PC-3 (cell line): Measurements from ENCODE around the gene KMT2E. TPM values are rescaled to one million over a fixed set of nuclear protein-coding genes. Genes with fewer than 3 reads are reported as not detected.

Experiments
- ATAC-seq: fragments of 200-7000 bp; cut with Tn5 transposase; 2 replicates; pipeline ENCODE4 v1.9.1; 2020; ENCODE audit warnings: mild to moderate bottlenecking, moderate library complexity
- BruUV-seq: library from RNA; stranded (reverse); fragments of 400-500 nt; replicated peaks from 2 replicates; lab custom pipeline; 2021; lab: Mats Ljungman, UMichigan
- CTCF ChIA-PET: fragments of 300-600 bp; sonication (Branson Sonifier 250); formaldehyde crosslinking; loops from one replicate; lab custom pipeline; 2022; ENCODE audit warnings: antibody characterized with exemption; lab: Charles Lee
- POLR2A ChIA-PET: fragments of 300-600 bp; sonication (Branson Sonifier 250); formaldehyde crosslinking; loops from one replicate; lab custom pipeline; 2022; ENCODE audit warnings: antibody characterized with exemption; ENCODE audit not compliant: unreplicated experiment; lab: Charles Lee
- DNase-seq: peaks from one replicate; pipeline ENCODE4 v3.0.0-alpha.2; 2015
- H2AFZ ChIP-seq: fragments of 300-600 bp; sonication (generic); 2 replicates; pipeline ENCODE4 v1.6.0; 2016; ENCODE audit warnings: antibody characterized with exemption, low read length
- H3F3A ChIP-seq: fragments of 300-600 bp; sonication (generic); one replicate; pipeline ENCODE4 v1.6.0; 2017; ENCODE audit warnings: antibody characterized with exemption, low read length, control low read depth, mild to moderate bottlenecking; ENCODE audit not compliant: unreplicated experiment
- H3K27ac ChIP-seq: fragments of 300-600 bp; sonication (generic); 2 replicates; pipeline ENCODE4 v1.5.1; 2016; ENCODE audit warnings: mild to moderate bottlenecking, low read length
- H3K27me3 ChIP-seq: fragments of 300-600 bp; sonication (generic); 2 replicates; pipeline ENCODE4 v1.6.1; 2016; ENCODE audit warnings: low read length, mixed read lengths
- H3K36me3 ChIP-seq: fragments of 300-600 bp; sonication (generic); 2 replicates; pipeline ENCODE4 v1.6.1; 2016; ENCODE audit warnings: low read depth, mixed run types, low read length, mixed read lengths
- H3K4me1 ChIP-seq: fragments of 300-600 bp; sonication (generic); 2 replicates; pipeline ENCODE4 v1.5.1; 2016; ENCODE audit warnings: low read length; ENCODE audit not compliant: insufficient read depth
- H3K4me2 ChIP-seq: fragments of 300-600 bp; sonication (generic); 2 replicates; pipeline ENCODE4 v1.6.0; 2016; ENCODE audit warnings: low read length
- H3K4me3 ChIP-seq: fragments of 300-600 bp; sonication (generic); 2 replicates; pipeline ENCODE4 v1.5.1; 2016; ENCODE audit warnings: mild to moderate bottlenecking, low read length, mixed read lengths
- H3K79me2 ChIP-seq: fragments of 300-600 bp; sonication (generic); 2 replicates; pipeline ENCODE4 v1.6.1; 2017; ENCODE audit warnings: low read length, mixed read lengths
- H3K9ac ChIP-seq: fragments of 300-600 bp; sonication (generic); 2 replicates; pipeline ENCODE4 v1.6.0; 2016; ENCODE audit warnings: mild to moderate bottlenecking, low read length
- H3K9me2 ChIP-seq: fragments of 300-600 bp; sonication (generic); replicated peaks from 2 replicates; pipeline ENCODE4 v1.6.1; 2016; ENCODE audit warnings: mixed run types, low read length, mixed read lengths
- H3K9me3 ChIP-seq: fragments of 300-600 bp; sonication (generic); 2 replicates; pipeline ENCODE4 v1.6.1; 2016; ENCODE audit warnings: low read length, mixed read lengths
- H4K20me1 ChIP-seq: fragments of 300-600 bp; sonication (generic); 2 replicates; pipeline ENCODE4 v1.6.1; 2016; ENCODE audit warnings: low read length, mixed read lengths
- CTCF ChIP-seq: fragments of 300-600 bp; sonication (generic); conservative IDR thresholded peaks from 2 replicates; pipeline ENCODE4 v1.5.1; 2017; ENCODE audit warnings: antibody characterized with exemption, low read depth, mild to moderate bottlenecking, low read length
- EZH2 ChIP-seq: fragments of 300-600 bp; sonication (generic); IDR thresholded peaks from one replicate; pipeline ENCODE4 v1.6.1; 2017; ENCODE audit warnings: antibody characterized with exemption, mild to moderate bottlenecking, low read length; ENCODE audit not compliant: unreplicated experiment
- EZH2phosphoT487 ChIP-seq: fragments of 300-600 bp; sonication (generic); IDR thresholded peaks from 2 replicates; pipeline ENCODE4 v1.6.1; 2018; ENCODE audit warnings: mild to moderate bottlenecking, antibody characterized with exemption, low read length, borderline replicate concordance
- intact Hi-C: fragments of 100-400 bp; cut with micrococcal nuclease; formaldehyde crosslinking; loops from 2 replicates; pipeline ENCODE4 v1.9.0; 2023
- total RNA-seq: library from RNA; depleted of rRNA; stranded (reverse); fragments of >200 nt; gene quantifications from 2 replicates; pipeline ENCODE4 v1.2.3, GENCODE V29; 2014

KMT2E gene
- total RNA-seq, 1 experiment from 2014 or later = 21.8 TPM

- no peak overlapping the region for H2AFZ ChIP-seq
- H3K4me3 ChIP-seq = no peak overlapping the region
- no peaks in the 10 kb centered on the region for H3F3A ChIP-seq
- ATAC-seq (no peak), DNase-seq (no peak)
- H3K4me1 ChIP-seq = no peaks in the 10 kb centered on the region
- ChIA-PET CTCF (no interaction called here), POLR2A (no interaction called here)
- H3K27ac ChIP-seq = no peak overlapping the region
- no peaks in the 10 kb centered on the region for H4K20me1 ChIP-seq
- no peak overlapping the region for H3K4me2 ChIP-seq
- no peaks in the 10 kb centered on the region for H3K27me3 ChIP-seq
- H3K36me3 ChIP-seq = peaks cover 62% of the 10 kb centered on the region
- no peaks in the 10 kb centered on the region for H3K9me3 ChIP-seq
- H3K9ac ChIP-seq = no peak overlapping the region
- TF ChIP-seq EZH2 (no peak), EZH2phosphoT487 (no peak), CTCF (no peak)
- intact Hi-C loops = no loop called here
- TSS peak; percentile 32 for BruUV-seq
- H3K9me2 ChIP-seq = no peaks in the 10 kb centered on the region
- H3K79me2 ChIP-seq = no peaks in the 10 kb centered on the region
These were observed 93.5 kb downstream of the KMT2E start for GRCh38 chr7:105107458-105107857.

- Histone ChIP-seq H3F3A (no peaks in the 10 kb centered on the region), H3K9ac (no peak overlapping the region), H3K36me3 (peaks cover 68% of the 10 kb centered on the region), H3K27ac (no peak overlapping the region), H3K27me3 (no peaks in the 10 kb centered on the region), H3K79me2 (no peaks in the 10 kb centered on the region), H4K20me1 (no peaks in the 10 kb centered on the region), H3K9me2 (no peaks in the 10 kb centered on the region), H3K4me2 (no peak overlapping the region), H2AFZ (no peak overlapping the region), H3K4me1 (no peaks in the 10 kb centered on the region), H3K9me3 (no peaks in the 10 kb centered on the region), H3K4me3 (no peak overlapping the region)
- no peak for DNase-seq
- CTCF ChIA-PET = no interaction called here
- ATAC-seq = no peak
- POLR2A ChIA-PET = no interaction called here
- no TSS peak for BruUV-seq
- intact Hi-C loops = no loop called here
- TF ChIP-seq CTCF (no peak), EZH2phosphoT487 (no peak), EZH2 (no peak)
These were observed 98.7 kb downstream of the KMT2E start for GRCh38 chr7:105112440-105113418.
